Activated CD4-positive, alpha-beta memory T cell treated with anti-CD3 and anti-CD28 coated beads for 36 hours (primary cell): Measurements from ENCODE around the gene GAPDH. TPM values are rescaled to one million over a fixed set of nuclear protein-coding genes. Genes with fewer than 3 reads are reported as not detected.

ENCODE experiments used
- total RNA-seq, 2 experiments: library from RNA; stranded (reverse); gene quantifications; one replicate each; pipeline ENCODE4 v1.2.3, GENCODE V29; 2021

The GAPDH gene
- total RNA-seq, 2 experiments from 2014 or later, result 5,823 to 5,836 TPM

Other genes with a start within 250 kb of the GAPDH start
- gene PLEKHG6, start 223.8 kb upstream of the GAPDH start, total RNA-seq, result not detected
- 10 to 100 TPM; 47.5 to 49.6 TPM for gene TNFRSF1A, start 192.4 kb upstream of the GAPDH start, total RNA-seq
- gene SCNN1A, start 159.0 kb upstream of the GAPDH start, total RNA-seq, result under 1 TPM; 0.17 to 0.26 TPM
- 1 to 10 TPM; 1.5 to 1.9 TPM for gene LTBR, start 150.4 kb upstream of the GAPDH start, total RNA-seq
- gene CD27, start 89.6 kb upstream of the GAPDH start, total RNA-seq, result 10 to 100 TPM; 36.5 to 39.3 TPM
- gene TAPBPL, start 82.5 kb upstream of the GAPDH start, total RNA-seq, result 10 to 100 TPM; 33.4 to 35.0 TPM
- gene VAMP1, start 63.8 kb upstream of the GAPDH start, total RNA-seq, result 10 to 100 TPM; 27.7 to 30.2 TPM
- 100 to 1,000 TPM; 289 to 312 TPM for gene MRPL51, start 41.3 kb upstream of the GAPDH start, total RNA-seq
- 100 to 1,000 TPM; 192 to 196 TPM for gene NCAPD2, start 40.4 kb upstream of the GAPDH start, total RNA-seq
- gene IFFO1, start 21.5 kb downstream of the GAPDH start, total RNA-seq, result 10 to 100 TPM; 10.9 to 12.4 TPM
- 10 to 100 TPM; 74.9 to 82.2 TPM for gene NOP2, start 33.8 kb downstream of the GAPDH start, total RNA-seq
- gene CHD4, start 72.9 kb downstream of the GAPDH start, total RNA-seq, result 100 to 1,000 TPM; 302 to 305 TPM
- 1 to 10 TPM; 4.7 to 4.8 TPM for gene LPAR5, start 101.4 kb downstream of the GAPDH start, total RNA-seq
- 1 to 10 TPM in 1 of 2 experiments, under 1 TPM in 1; 0.63 to 1.2 TPM for gene ACRBP, start 112.9 kb downstream of the GAPDH start, total RNA-seq
- gene ING4, start 128.6 kb downstream of the GAPDH start, total RNA-seq, result 10 to 100 TPM; 13.8 to 15.2 TPM
- gene ZNF384, start 154.9 kb downstream of the GAPDH start, total RNA-seq, result 10 to 100 TPM; 55.3 to 56.3 TPM
- gene PIANP, start 166.3 kb downstream of the GAPDH start, total RNA-seq, result under 1 TPM; 0.17 to 0.44 TPM
- gene COPS7A, start 189.5 kb downstream of the GAPDH start, total RNA-seq, result 10 to 100 TPM; 37.6 to 39.4 TPM
- gene MLF2, start 218.6 kb downstream of the GAPDH start, total RNA-seq, result 100 to 1,000 TPM; 140 to 141 TPM
- gene PTMS, start 231.8 kb downstream of the GAPDH start, total RNA-seq, result 100 to 1,000 TPM; 104 to 109 TPM
- 100 to 1,000 TPM; 169 to 172 TPM for gene LAG3, start 238.0 kb downstream of the GAPDH start, total RNA-seq